Nephron progenitor cell (in vitro differentiated cells): ENCODE results near the gene GHDC.

ENCODE experiments used
- DNase-seq: peaks from one replicate; pipeline ENCODE4 v3.0.0; 2021
- H3K27ac Mint-ChIP-seq: 2 replicates; pipeline ENCODE4 v1.8.0; 2021; ENCODE audit warnings: mild to moderate bottlenecking, moderate library complexity, mixed read lengths
- H3K27me3 Mint-ChIP-seq: 2 replicates; pipeline ENCODE4 v1.8.0; 2021; ENCODE audit warnings: mild to moderate bottlenecking, low read depth, mixed read lengths; ENCODE audit not compliant: poor library complexity
- H3K36me3 Mint-ChIP-seq: 2 replicates; pipeline ENCODE4 v1.8.0; 2021; ENCODE audit warnings: low read depth, mixed read lengths
- H3K4me1 Mint-ChIP-seq: 2 replicates; pipeline ENCODE4 v1.8.0; 2021; ENCODE audit warnings: mixed read lengths
- H3K4me3 Mint-ChIP-seq: 2 replicates; pipeline ENCODE4 v1.8.0; 2021; ENCODE audit warnings: mild to moderate bottlenecking, moderate library complexity, mixed read lengths
- H3K9me3 Mint-ChIP-seq: 2 replicates; pipeline ENCODE4 v1.8.0; 2021; ENCODE audit warnings: mild to moderate bottlenecking, moderate library complexity, mixed read lengths
- TF ChIP-seq, protein P1 (sequence below): fragments of 200-600 bp; sonication (generic); IDR thresholded peaks from 2 replicates; pipeline ENCODE4 v1.5.0; 2021; ENCODE audit warnings: antibody characterized with exemption

The GHDC gene

DNA sequence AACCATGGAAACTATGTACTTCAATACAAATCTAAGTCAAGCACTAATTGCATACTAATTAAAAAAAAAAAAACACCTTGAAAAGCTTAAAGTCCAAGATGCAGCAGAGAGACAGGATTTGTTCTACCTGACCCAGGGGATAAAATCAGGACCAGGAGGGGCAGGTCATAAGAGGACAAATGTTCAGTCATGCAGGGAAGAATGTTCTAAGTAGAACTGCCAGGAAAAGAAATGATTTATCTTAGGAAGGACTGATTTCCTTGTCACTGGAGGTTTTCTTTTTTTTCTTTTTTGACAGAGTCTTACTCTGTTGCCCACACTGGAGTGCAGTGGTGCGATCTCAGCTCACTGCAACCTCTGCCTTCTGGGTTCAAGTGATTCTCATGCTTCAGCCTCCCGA is 9.1 kb upstream of the GHDC start:
- no peak overlapping the region for H3K4me3 Mint-ChIP-seq

DNA sequence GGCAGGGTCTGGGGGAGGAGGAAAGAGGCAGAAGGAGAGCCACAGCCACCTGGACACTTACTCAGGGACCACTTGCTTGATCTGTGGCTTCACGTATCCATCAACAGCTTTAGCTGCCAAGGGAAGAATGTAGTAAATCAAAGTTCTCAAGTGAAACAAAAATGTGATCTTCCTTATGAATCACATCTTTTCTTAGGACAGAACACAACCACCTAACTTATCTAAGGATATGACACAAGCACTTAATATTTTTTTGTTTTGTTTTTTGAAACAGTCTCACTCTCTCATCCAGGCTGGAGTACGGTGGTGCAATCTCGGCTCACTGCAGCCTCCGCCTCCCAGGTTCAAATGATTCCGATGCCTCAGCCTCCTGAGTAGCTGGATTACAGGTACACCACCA is 8.4 kb upstream of the GHDC start:
- Mint-ChIP-seq H3K4me3 (no peak overlapping the region), H3K27ac (peak overlapping the region; percentile 69), H3K9me3 (no peaks in the 10 kb centered on the region), H3K36me3 (peaks cover 62% of the 10 kb centered on the region), H3K27me3 (no peaks in the 10 kb centered on the region), H3K4me1 (peaks cover 7% of the 10 kb centered on the region)
- TF ChIP-seq, protein P1, sequence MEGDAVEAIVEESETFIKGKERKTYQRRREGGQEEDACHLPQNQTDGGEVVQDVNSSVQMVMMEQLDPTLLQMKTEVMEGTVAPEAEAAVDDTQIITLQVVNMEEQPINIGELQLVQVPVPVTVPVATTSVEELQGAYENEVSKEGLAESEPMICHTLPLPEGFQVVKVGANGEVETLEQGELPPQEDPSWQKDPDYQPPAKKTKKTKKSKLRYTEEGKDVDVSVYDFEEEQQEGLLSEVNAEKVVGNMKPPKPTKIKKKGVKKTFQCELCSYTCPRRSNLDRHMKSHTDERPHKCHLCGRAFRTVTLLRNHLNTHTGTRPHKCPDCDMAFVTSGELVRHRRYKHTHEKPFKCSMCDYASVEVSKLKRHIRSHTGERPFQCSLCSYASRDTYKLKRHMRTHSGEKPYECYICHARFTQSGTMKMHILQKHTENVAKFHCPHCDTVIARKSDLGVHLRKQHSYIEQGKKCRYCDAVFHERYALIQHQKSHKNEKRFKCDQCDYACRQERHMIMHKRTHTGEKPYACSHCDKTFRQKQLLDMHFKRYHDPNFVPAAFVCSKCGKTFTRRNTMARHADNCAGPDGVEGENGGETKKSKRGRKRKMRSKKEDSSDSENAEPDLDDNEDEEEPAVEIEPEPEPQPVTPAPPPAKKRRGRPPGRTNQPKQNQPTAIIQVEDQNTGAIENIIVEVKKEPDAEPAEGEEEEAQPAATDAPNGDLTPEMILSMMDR = no peak
- no peak for DNase-seq

More for the DNA sequence above, 9.1 kb upstream of the GHDC start:
- H3K4me1 Mint-ChIP-seq = peaks cover 7% of the 10 kb centered on the region
- DNase-seq = no peak
- TF ChIP-seq, protein P1 = no peak
- H3K9me3 Mint-ChIP-seq = no peaks in the 10 kb centered on the region
- H3K27me3 Mint-ChIP-seq = no peaks in the 10 kb centered on the region
- H3K36me3 Mint-ChIP-seq = peaks cover 64% of the 10 kb centered on the region
- peak overlapping the region; percentile 57 for H3K27ac Mint-ChIP-seq

DNA sequence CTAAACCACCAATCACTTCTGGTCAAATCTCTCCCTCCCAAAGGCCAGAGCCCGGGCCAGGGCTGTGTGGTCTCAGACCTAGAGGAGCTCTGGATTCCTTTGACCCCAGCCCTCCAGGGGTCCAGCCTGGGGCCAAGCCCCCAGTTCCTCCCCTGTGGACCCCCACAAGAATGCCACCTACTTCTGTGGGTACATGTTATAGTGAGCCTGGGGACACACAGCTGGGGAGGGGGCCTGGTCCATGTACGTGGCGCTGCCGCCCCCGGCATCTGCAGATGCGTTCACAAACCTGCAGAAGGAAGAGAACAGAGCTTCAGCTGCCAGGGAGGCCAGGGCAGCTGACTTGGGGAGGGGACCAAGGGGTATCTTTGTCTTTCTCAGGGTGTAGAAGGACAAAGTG is 7.9 kb upstream of the GHDC start:
- no peak overlapping the region for H3K4me3 Mint-ChIP-seq
- peak overlapping the region; percentile 69 for H3K27ac Mint-ChIP-seq
- no peaks in the 10 kb centered on the region for H3K27me3 Mint-ChIP-seq
- TF ChIP-seq, protein P1 = no peak
- H3K36me3 Mint-ChIP-seq = peaks cover 62% of the 10 kb centered on the region
- no peak for DNase-seq
- peaks cover 11% of the 10 kb centered on the region for H3K4me1 Mint-ChIP-seq
- H3K9me3 Mint-ChIP-seq = no peaks in the 10 kb centered on the region

GRCh38 chr17:42201458-42201772 is 7.1 kb upstream of the GHDC start:
- no peaks in the 10 kb centered on the region for H3K9me3 Mint-ChIP-seq
- TF ChIP-seq, protein P1 = no peak

DNA sequence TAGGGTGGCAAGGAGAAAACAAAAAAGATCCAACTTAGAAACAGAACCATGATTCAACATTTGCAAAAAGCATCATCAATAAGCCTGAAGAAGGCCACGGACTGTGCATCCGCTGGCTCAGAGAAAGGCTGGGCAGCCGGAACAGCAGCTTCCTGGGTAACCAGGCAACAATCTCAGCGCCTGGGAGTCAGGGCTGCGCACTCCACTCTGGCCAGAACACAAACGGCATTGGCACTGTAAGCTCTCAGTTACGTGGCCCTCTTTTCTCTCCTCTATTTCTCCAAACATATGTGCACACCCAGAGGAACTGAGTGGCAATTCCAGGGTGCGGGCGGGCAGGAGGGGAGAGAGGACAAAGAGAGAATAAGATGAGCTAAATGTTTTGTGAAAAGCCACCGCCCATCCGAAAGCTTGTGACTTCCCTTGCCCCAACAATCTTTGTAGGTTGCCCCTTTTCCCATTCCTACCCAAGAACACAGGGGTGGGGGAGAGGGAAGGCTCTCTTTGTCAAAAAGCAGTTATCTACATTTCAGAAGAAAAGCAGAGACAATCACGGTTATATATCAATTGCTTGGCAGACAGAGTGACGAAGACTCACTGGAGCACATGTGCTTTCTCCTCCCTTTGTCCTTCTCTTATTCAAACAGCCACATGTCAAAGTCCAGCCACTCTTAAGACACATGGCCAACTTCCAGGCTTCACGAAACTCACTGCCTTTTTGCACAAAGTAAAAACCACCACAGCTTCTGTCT is 6.6 kb upstream of the GHDC start:
- peaks cover 11% of the 10 kb centered on the region for H3K4me1 Mint-ChIP-seq
- no peaks in the 10 kb centered on the region for H3K9me3 Mint-ChIP-seq
- TF ChIP-seq, protein P1 = no peak

More at GRCh38 chr17:42201458-42201772, 7.1 kb upstream of the GHDC start:
- Mint-ChIP-seq H3K27me3 (peaks cover 1% of the 10 kb centered on the region), H3K36me3 (peaks cover 57% of the 10 kb centered on the region), H3K4me3 (no peak overlapping the region), H3K4me1 (peaks cover 11% of the 10 kb centered on the region), H3K27ac (peak overlapping the region; percentile 0)
- no peak for DNase-seq

GRCh38 chr17:42199416-42200011 is 5.2 kb upstream of the GHDC start:
- H3K4me3 Mint-ChIP-seq = no peak overlapping the region
- DNase-seq = no peak
- TF ChIP-seq, protein P1 = no peak
- H3K9me3 Mint-ChIP-seq = no peaks in the 10 kb centered on the region
- H3K27me3 Mint-ChIP-seq = peaks cover 4% of the 10 kb centered on the region
- peaks cover 13% of the 10 kb centered on the region for H3K4me1 Mint-ChIP-seq
- peaks cover 42% of the 10 kb centered on the region for H3K36me3 Mint-ChIP-seq
- H3K27ac Mint-ChIP-seq = peak overlapping the region; percentile 95

More for the DNA sequence above, 6.6 kb upstream of the GHDC start:
- Mint-ChIP-seq H3K4me3 (no peak overlapping the region), H3K27ac (peak overlapping the region; percentile 49), H3K36me3 (peaks cover 54% of the 10 kb centered on the region), H3K27me3 (peaks cover 3% of the 10 kb centered on the region)
- no peak for DNase-seq
